Activated CD4-positive, alpha-beta T cell treated with anti-CD3 and anti-CD28 coated beads, Interleukin-2, Interleukin-6, amounts not matched to agents 100 ng/mL and 50 ng/mL, durations not matched to agents 16 hours and 8 hours (primary cell): ENCODE results near the gene ITGB7.
"Not testable (repeated sequence)": the region's sequence is repeated elsewhere in the genome, so short reads cannot be mapped to it uniquely, and the experiment has no call there.

Source experiments
- DNase-seq: peaks from one replicate; pipeline ENCODE4 v3.0.0-alpha.2; 2020

Gene ITGB7

DNA sequence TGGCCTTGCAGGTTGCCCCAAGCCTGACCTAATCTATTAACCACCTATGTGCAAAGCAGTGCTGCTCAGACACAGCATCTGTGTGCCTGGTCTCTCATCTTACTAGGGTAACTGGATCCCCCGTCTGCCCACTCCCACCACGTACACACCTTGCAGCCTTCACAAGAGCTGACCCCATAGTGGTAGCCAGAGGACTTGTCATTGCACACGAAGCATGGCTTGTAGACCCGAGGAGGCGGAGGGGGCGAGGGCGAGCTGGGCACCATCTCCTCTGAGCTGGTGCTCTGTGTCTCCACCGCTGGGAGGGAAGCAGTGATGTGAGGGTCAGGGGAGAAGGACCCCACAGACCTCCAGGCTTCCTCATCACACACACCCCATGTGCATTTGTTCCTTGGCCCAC lies 8.4 kb upstream of the ITGB7 start:
- DNase-seq: no peak

DNA sequence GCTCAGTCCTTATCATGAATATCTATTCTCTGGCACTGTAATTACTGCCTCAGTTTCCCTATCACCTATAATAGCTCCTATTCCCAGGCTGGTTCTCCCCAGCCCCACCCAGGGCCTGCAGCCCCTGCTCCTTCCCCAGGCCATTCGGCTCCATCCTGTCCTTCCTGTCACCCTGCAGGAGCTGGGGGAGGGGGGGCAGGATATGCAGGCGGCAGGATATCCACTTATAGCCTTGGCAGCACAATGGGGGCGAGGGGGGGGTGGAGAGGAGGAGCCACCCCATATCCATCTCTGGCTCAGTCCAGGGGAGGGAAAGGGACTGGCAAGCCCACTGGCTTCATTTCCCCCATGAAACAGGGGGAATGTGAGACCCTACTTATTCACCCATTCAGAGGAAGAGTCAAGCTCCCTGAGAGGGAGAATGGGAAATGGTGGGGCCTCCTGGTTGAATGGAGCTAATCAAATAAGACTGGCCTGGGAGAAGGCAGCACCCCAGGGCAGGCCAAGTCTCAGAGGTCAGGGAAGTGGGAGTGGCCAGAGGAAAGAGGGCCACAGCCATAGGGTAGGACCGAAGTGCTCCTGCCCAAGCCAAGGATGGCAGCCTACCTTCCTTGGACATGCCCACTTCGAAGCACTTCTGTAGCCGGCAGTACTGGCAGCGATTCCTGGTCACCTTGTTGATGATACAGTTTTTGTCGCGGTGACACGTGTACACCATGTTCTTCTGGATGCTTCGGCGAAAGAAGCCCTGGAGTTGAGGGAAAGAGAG lies 7.8 kb upstream of the ITGB7 start:
- DNase-seq: no peak

DNA sequence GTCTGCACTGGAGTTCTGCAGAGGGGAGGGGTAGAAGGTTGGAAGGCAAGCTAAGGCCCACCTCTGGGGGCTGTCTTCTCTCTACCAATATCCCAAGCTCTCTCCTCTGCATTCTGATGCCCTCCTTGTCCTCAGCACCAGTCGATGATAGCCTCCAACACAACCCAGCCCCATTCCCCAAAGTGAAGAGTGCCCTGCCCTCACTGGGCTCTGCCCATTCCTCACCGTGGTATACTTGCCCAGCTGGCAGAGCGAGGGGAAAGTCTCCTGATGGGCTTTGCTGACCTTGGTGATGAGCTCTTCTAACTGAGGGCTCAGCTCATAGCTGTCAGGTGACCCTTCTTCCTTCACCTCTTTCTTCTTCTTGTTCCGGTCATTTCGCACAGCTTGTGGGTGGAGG lies 7.2 kb upstream of the ITGB7 start:
- DNase-seq: no peak

GRCh38 chr12:53213348-53213747 lies 6.3 kb upstream of the ITGB7 start:
- peak; percentile 90 for DNase-seq

GRCh38 chr12:53212931-53213330 lies 5.9 kb upstream of the ITGB7 start:
- DNase-seq: no peak

DNA sequence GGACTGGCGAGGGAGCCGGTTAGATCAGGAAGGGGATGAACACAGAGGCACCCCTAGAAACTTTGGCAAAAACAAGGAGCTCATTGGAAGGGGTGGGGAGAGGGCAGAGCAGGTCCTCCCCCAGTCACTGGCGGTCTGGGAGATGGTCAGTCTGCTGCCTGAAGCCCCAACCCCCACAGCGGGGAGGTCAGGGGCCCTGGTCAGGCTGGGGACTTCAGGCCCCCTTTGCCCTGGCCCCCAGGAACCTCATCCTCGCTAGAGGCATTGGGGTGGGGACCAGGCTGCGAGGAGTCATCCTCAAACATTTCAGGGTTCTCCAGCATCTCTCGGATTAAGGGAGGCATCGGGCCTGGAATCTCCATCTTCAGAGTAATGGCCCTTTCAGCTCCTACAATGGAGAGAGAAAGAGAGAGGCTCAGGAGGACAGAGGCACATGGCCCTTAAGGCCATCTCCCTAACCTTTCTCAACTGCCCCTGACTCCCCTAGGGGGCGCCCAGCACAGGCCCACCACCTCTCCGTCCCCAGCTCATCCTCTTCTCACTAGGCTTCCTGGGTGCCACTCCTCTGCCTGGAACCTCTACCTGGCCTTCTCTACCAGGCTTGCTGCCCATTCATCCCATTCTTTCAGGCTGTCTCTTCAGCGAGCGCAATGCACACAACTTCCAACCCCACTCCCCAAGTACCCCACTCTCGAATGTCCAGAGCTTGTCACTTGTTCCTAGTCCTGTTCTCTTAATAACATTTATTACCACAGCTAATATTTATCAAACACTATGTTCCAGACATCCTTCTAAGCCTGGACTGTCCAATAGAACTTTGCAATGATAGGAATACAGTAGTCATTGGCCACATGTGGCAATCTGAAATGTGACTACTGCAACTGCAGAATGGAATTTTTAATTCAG lies 4.7 kb upstream of the ITGB7 start:
- DNase-seq: no peak

GRCh38 chr12:53210843-53211242 lies 3.8 kb upstream of the ITGB7 start:
- DNase-seq: no peak

DNA sequence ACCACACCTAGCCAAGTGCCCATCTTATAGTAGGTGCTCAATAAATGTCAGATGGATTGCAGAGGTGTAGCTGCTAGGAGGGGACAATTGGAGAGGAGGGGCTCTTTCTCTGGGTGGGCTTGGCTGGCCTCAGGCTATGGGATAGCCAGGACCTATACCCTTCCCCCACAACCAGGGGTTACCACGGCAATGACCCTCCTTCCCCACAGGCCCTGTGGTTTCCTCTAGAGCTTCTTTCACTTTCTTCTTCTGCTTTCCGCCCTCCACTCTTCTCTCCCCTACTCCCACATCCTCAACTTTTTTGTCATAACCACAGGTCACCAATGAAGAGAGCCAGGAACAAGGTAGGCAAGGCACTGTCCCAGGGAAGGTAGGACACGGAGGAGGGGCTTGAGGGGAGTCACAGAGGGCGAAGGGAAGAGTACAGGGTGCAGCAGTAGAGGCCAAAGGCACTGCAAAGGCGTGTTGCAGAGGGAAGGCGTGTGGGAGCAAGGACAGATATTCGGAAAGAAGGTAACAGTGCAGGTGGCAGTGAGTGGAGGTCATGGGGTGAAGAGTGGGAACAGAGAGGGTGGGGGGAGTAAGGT lies 1.9 kb upstream of the ITGB7 start:
- DNase-seq: peak; percentile 76

DNA sequence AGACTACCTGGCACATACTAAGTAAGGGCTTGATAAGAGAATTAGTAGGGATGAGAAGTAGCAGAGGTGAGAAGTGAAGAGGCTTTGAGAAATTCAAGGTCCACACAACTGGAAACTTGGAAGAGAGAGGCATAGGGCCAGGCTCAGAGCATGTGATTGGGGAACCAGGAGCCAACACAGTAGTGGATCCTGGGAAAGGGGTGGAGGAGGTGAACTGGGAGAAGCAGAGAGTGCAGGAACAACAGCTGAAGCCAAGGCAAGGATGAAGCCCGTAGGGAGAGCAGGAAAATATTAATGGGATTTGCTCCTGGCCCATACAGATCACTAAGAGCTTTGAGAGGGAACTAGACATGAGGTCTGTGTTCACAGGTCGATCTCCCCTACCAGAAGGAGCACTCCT lies 1.4 kb upstream of the ITGB7 start:
- DNase-seq: no peak

- peak; percentile 94 for DNase-seq
Observed at GRCh38 chr12:53205747-53206419, 1.2 kb downstream of the ITGB7 start.

DNA sequence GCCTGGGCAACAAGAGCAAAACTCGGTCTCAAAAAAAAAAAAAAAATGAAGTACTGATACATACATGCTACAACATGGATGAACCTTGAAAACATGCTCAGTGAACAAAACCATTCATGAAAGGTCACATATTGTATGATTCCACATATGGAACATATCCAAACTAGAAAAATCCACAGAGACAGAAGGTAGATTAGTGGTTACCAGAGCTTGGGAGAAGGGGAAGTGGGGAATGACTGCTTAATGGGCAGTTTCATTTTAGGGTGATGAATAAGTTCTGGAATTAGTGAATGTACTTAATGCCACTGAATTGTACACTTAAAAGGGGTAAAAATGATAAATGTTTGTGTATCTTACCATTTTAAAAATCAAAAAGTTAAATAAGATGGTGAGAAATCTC lies 2.7 kb downstream of the ITGB7 start:
- no peak for DNase-seq

- not testable (repeated sequence) for DNase-seq
Observed at GRCh38 chr12:53202316-53202715, 4.7 kb downstream of the ITGB7 start.

DNA sequence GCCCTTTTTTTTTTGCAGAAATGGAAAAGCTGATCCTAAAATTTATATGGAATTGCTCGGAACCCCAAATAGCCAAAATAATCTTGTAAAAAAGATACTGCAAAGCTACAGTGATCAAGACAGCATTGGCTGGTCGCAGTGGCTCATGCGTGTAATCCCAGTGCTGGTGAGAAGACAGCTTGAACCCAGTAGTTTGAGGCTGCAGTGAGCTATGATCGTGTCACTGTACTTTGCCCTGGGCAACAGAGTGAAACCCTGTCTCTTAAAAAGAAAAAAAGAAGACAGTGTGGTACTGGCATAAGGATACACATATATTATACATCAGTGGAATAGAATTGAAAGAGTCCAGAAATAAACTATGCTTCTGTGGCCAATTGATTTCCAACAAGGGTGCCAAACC lies 5.4 kb downstream of the ITGB7 start:
- no peak for DNase-seq

DNA sequence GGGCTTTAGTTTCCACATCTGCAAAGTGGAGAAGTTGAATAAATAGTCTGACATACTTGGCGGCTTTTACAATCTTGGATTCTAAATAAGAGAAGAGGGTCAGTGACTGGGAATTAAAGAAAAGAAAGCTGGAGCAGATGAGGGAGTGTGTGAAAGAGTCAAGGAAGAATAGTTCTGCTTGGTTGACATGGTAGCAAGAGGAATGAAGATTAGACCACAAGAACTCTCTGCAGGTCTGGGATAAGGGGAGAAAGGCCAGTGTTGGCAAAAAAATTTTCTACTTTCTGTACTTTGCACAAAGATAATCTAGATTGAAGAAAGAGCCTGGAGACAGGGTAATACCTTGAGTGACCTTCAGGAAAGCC lies 5.9 kb downstream of the ITGB7 start:
- DNase-seq: no peak

DNA sequence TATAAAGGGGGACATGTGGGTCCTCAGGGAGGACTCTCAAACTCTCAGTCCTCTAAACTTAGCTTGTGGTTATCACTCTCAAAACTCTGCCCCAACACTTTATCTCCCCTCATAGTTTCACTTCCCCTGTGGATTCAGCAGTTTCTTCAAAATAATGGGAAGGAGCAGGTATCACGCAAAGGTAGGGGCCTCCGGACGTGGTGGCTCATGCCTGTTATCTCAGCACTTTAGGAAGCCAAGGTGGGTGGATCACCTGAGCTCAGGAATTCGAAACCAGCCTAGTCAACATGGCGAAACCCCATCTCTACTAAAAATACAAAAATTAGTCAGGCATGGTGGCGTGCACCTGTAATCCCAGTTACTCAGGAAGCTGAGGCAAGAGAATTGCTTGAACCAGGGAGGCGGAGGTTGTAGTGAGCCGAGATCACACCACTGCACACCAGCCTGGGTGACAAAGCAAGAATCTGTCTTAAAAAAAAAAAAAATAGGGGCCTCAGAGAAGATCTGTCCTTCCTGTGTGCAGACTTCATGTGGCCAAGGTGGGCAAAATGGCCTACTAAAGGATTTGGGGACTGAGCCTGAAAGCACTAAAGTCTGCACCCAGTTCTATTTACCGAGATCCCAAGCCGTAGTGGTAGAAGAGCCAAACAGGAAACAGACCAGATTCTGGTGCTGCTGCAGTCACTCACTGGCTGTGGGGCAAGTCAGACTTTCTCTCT lies 6.4 kb downstream of the ITGB7 start:
- DNase-seq: peak; percentile 77

DNA sequence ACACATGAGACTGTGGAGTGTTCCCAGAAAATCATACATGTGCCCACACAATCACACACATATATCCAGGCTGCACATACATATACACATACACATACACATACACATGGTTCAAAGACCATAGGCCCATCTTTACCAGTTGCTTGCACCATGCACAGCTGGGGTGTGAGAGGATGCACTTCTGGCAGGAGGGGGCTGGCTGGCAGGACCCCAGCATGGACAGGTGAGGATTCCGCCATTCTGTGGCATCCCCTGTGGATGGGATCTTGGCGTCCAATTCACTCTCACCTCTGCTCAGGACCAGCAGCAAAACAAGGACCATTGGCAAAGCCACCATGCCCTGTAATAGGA lies 7.0 kb downstream of the ITGB7 start:
- no peak for DNase-seq

GRCh38 chr12:53199700-53200099 lies 7.4 kb downstream of the ITGB7 start:
- no peak for DNase-seq

DNA sequence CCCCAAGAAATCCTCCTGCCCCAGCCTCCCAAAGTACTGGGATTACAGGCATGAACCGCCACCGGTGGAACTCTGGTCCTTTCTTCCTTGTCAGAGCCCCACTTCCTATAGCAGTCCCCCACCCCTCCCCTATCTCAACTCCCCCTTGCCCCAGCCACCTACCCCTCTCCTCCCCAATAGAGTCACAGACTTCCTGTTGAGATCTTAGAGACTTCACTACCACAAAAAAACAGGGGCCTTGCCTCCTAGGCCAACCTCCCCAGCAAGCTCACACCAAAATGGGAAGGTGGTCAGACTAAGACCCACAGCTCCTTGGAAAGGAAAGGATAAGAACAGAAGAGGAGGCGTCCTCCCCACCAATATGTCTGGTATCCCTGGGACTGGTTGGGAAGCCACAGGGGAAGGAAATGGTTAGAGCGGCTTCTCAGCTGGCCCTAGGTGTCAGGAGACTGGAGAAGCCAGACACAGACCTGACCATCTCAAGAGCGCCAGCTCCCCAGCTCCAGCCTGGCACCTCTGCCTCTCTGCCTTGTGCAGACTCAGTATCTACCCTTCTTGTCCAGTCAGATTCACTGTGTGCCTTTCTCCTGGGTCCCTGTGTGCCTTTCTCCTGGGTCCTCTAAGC lies 8.5 kb downstream of the ITGB7 start:
- no peak for DNase-seq

DNA sequence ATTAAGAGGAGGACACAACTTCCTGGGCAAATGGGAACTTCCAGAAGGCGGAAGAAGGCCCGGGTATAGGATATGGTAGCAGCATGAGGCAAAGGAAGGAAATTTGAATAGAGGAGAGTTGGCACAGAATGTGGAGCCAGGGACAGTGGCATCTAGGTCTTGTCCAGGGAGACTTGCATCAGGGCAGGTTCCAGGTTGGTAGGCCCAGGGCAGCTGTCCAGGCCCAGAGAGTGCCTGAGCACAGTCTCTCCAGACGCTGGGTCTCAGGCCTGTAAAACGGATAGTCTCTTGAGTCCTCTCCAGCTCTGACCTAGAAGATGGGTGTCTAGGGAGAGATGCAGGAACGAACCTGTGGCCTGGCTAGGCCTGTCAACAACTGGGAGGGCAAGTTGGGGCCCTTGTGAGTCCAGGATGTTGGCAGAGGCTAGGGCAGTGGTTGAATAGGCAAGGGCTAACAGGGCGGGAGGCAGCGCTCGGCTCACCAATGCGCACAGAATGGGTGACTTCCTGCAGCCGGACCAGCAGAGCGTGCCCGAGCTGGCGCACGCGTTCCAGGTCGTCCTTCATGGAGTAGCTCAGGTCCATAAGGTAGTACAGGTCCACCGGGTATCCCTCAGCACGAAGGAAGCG lies 9.9 kb downstream of the ITGB7 start:
- no peak for DNase-seq

- no peak for DNase-seq
Observed at GRCh38 chr12:53196486-53196885, 10.6 kb downstream of the ITGB7 start.

- no peak for DNase-seq
Observed at GRCh38 chr12:53195516-53196420, 11.3 kb downstream of the ITGB7 start.
